IPS DF 19.7 (cell line): ENCODE measurements around the gene TMEM63C.

Experiments
- DNase-seq: peaks from one replicate; pipeline ENCODE4 v3.0.0-alpha.2; 2013; ENCODE audit warnings: low read depth, low spot score

TMEM63C gene

GRCh38 chr14:77181603-77182437 lies at the start of gene TMEM63C:
Gene TMEM63C (plus strand): TSS chr14:77181798. CDS start chr14:77218814, 37,016 bp downstream.
- DNase-seq = peak; percentile 98

GRCh38 chr14:77131871-77132486 lies 49.6 kb upstream of the TMEM63C start:
- DNase-seq = no peak

- no peak for DNase-seq
Observed at GRCh38 chr14:77133720-77134338, 47.8 kb upstream of the TMEM63C start.

GRCh38 chr14:77139022-77139421 lies 42.6 kb upstream of the TMEM63C start:
- no peak for DNase-seq

GRCh38 chr14:77139540-77140358 lies 41.8 kb upstream of the TMEM63C start:
- no peak for DNase-seq

GRCh38 chr14:77140359-77141213 lies 41.0 kb upstream of the TMEM63C start:
- no peak for DNase-seq

GRCh38 chr14:77141214-77142004 lies 40.2 kb upstream of the TMEM63C start, which contains the start of gene ZDHHC22:
Gene ZDHHC22 (minus strand): TSS chr14:77141791. CDS start chr14:77139738, 2,053 bp downstream.
- DNase-seq = no peak

GRCh38 chr14:77142005-77142800 lies 39.4 kb upstream of the TMEM63C start:
- DNase-seq = no peak

GRCh38 chr14:77143071-77143470 lies 38.5 kb upstream of the TMEM63C start:
- DNase-seq = no peak

GRCh38 chr14:77144412-77145115 lies 37.0 kb upstream of the TMEM63C start:
- DNase-seq = no peak

- no peak for DNase-seq
Observed at GRCh38 chr14:77145975-77146740, 35.4 kb upstream of the TMEM63C start.

GRCh38 chr14:77148510-77149231 lies 32.9 kb upstream of the TMEM63C start:
- DNase-seq = no peak

- DNase-seq = no peak
Observed at GRCh38 chr14:77151245-77151644, 30.4 kb upstream of the TMEM63C start.

- DNase-seq = no peak
Observed at GRCh38 chr14:77151918-77152588, 29.5 kb upstream of the TMEM63C start.

- DNase-seq = no peak
Observed at GRCh38 chr14:77153802-77154201, 27.8 kb upstream of the TMEM63C start.

- DNase-seq = no peak
Observed at GRCh38 chr14:77154421-77154820, 27.2 kb upstream of the TMEM63C start.
